ENCODE data around the gene PHLDA3.
A peak's percentile ranks its signal among the peaks of the same experiment; 100 is the strongest.

The PHLDA3 gene

DNA sequence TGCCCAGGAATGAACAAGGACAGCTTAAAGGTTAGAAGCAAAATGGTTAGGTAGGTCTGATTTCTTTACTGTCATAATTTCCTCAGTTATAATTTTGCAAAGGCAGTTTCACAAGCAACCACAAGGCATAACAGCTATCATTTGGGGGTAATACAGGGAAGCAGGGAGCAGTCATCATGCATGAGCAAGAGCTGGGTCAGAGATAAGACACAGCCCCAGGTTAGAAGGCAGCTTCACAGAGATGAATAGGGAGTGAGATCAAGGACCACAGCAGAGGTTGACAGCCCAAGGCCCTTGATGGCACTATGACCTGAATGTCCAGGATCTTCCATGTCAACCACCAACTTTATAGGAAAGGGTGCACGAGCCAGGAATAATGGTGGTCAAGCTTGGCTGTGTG is 46.9 kb upstream of the PHLDA3 start:
- POLR2A ChIA-PET: interaction anchor here (0.9 kb wide), 1 partner anchor 34 kb away, joined by 3 read pairs; no protein-coding TSS in a partner anchor
- Histone ChIP-seq H3K27ac (ENCODE audit: extremely low read depth, low read depth, low read length) (no peak overlapping the region), H3K36me3 (ENCODE audit: control insufficient read depth in 2 of 2, insufficient read depth in 1 of 2, low read length in 2 of 2) (no peaks in the 10 kb centered on the region), H3K9me3 (ENCODE audit: control insufficient read depth, insufficient read depth, low read depth, low read length) (no peaks in the 10 kb centered on the region), H3K4me3 (ENCODE audit: low read depth, low read length) (no peak overlapping the region), H3K4me1 (ENCODE audit: control insufficient read depth, insufficient read depth, low read length) (no peaks in the 10 kb centered on the region)
- no peak for TF ChIP-seq ZFP37 (tag by site-specific recombination; IDR thresholded peaks at IDR 0.05)
- TF ChIP-seq ZNF548 (tag by site-specific recombination; IDR thresholded peaks at IDR 0.05): no peak
- TF ChIP-seq ZBTB7A (tag by site-specific recombination; IDR thresholded peaks at IDR 0.05; ENCODE audit: low read depth): no peak
- TF ChIP-seq ZNF184 (tag by site-specific recombination; IDR thresholded peaks at IDR 0.05): no peak
- CTCF ChIA-PET: interaction anchor here (0.7 to 11.1 kb wide), 9 partner anchors 9 to 80 kb away, joined by 3 to 471 read pairs (median 3); partner anchors contain the start of gene CSRP1

DNA sequence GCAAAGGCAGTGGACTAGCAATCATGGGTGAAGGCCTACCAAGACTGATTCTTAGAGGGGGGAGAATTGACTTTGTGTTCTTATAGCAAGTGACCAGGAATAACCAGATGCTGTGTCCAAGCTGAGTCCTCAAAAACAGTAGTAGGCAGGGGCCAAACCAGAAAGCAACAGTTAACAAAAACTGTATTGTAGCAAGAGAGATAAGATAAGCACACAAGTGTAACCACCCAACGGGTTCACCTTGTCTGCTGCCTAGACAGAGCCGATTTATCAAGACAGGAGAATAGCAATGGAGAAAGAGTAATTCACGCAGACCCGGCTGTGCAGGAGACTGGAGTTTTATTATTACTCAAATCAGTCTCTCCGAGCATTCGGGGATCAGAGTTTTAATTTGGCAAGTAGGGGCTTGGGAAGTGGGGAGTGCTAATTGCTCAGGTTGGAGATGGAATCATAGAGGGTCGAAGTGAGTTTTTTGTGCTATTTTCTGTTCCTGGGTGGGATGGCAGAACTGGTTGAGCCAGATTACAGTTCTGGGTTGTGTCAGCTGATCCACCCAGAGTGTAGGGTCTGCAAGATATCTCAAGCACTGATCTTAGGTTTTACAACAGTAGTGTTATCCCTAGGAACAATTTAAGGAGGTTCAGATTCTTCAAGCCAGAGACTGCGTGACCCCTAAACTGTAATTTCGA is 46.2 kb upstream of the PHLDA3 start:
- Histone ChIP-seq H3K9me3 (ENCODE audit: control insufficient read depth, insufficient read depth, low read depth, low read length) (no peaks in the 10 kb centered on the region), H3K36me3 (ENCODE audit: control insufficient read depth in 2 of 2, insufficient read depth in 1 of 2, low read length in 2 of 2) (no peaks in the 10 kb centered on the region), H3K4me1 (ENCODE audit: control insufficient read depth, insufficient read depth, low read length) (no peaks in the 10 kb centered on the region), H3K27ac (ENCODE audit: extremely low read depth, low read depth, low read length) (no peak overlapping the region), H3K4me3 (ENCODE audit: low read depth, low read length) (no peak overlapping the region)
- CTCF ChIA-PET: interaction anchor here (0.6 to 11.1 kb wide), 11 partner anchors 10 to 79 kb away, joined by 3 to 471 read pairs (median 4); no protein-coding TSS in a partner anchor
- POLR2A ChIA-PET: no interaction called here
- no peak for TF ChIP-seq KLF16 (tag by site-specific recombination; IDR thresholded peaks at IDR 0.05)
- TF ChIP-seq, protein P1, sequence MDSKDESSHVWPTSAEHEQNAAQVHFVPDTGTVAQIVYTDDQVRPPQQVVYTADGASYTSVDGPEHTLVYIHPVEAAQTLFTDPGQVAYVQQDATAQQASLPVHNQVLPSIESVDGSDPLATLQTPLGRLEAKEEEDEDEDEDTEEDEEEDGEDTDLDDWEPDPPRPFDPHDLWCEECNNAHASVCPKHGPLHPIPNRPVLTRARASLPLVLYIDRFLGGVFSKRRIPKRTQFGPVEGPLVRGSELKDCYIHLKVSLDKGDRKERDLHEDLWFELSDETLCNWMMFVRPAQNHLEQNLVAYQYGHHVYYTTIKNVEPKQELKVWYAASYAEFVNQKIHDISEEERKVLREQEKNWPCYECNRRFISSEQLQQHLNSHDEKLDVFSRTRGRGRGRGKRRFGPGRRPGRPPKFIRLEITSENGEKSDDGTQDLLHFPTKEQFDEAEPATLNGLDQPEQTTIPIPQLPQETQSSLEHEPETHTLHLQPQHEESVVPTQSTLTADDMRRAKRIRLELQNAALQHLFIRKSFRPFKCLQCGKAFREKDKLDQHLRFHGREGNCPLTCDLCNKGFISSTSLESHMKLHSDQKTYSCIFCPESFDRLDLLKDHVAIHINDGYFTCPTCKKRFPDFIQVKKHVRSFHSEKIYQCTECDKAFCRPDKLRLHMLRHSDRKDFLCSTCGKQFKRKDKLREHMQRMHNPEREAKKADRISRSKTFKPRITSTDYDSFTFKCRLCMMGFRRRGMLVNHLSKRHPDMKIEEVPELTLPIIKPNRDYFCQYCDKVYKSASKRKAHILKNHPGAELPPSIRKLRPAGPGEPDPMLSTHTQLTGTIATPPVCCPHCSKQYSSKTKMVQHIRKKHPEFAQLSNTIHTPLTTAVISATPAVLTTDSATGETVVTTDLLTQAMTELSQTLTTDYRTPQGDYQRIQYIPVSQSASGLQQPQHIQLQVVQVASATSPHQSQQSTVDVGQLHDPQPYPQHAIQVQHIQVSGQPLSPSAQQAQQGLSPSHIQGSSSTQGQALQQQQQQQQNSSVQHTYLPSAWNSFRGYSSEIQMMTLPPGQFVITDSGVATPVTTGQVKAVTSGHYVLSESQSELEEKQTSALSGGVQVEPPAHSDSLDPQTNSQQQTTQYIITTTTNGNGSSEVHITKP (tag by site-specific recombination; IDR thresholded peaks at IDR 0.05): peak; percentile 52

DNA sequence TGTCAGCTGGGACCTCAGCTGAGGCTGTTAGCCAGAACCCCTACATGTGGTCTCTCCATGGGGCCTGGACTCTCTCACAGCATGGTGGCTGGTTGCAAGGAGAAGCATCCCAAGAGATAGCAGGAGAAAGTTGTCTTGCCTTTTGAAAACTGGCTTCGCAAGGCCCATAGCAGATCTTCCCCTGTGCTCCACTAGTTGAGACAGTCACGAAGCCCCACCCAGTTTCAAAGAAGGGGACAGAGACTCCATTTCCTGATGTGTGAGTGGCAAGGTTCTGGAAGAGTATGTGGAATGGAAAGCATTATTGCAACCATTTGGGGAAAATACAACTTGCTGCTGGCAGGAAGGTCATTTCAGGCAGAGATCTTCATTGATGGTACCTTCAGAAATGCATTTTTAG is 45.5 kb upstream of the PHLDA3 start:
- Histone ChIP-seq H3K27ac (ENCODE audit: extremely low read depth, low read depth, low read length) (no peak overlapping the region), H3K4me3 (ENCODE audit: low read depth, low read length) (no peak overlapping the region), H3K9me3 (ENCODE audit: control insufficient read depth, insufficient read depth, low read depth, low read length) (no peaks in the 10 kb centered on the region), H3K4me1 (ENCODE audit: control insufficient read depth, insufficient read depth, low read length) (no peaks in the 10 kb centered on the region), H3K36me3 (ENCODE audit: control insufficient read depth in 2 of 2, insufficient read depth in 1 of 2, low read length in 2 of 2) (no peaks in the 10 kb centered on the region)
- TF ChIP-seq GLIS1 (tag by site-specific recombination; IDR thresholded peaks at IDR 0.05) (0 out of 2 replicates have a peak, but pooled peaks have one; percentile 17), ZBTB21 (tag by site-specific recombination; IDR thresholded peaks at IDR 0.05) (no peak), ZIC2 (tag by site-specific recombination; IDR thresholded peaks at IDR 0.05) (peak; percentile 47)
- POLR2A ChIA-PET: interaction anchor here (4.3 kb wide), 1 partner anchor 33 kb away, joined by 42 read pairs; no protein-coding TSS in a partner anchor
- CTCF ChIA-PET: interaction anchor here (0.8 to 11.1 kb wide), 10 partner anchors 8 to 195 kb away, joined by 3 to 471 read pairs (median 37); no protein-coding TSS in a partner anchor

DNA sequence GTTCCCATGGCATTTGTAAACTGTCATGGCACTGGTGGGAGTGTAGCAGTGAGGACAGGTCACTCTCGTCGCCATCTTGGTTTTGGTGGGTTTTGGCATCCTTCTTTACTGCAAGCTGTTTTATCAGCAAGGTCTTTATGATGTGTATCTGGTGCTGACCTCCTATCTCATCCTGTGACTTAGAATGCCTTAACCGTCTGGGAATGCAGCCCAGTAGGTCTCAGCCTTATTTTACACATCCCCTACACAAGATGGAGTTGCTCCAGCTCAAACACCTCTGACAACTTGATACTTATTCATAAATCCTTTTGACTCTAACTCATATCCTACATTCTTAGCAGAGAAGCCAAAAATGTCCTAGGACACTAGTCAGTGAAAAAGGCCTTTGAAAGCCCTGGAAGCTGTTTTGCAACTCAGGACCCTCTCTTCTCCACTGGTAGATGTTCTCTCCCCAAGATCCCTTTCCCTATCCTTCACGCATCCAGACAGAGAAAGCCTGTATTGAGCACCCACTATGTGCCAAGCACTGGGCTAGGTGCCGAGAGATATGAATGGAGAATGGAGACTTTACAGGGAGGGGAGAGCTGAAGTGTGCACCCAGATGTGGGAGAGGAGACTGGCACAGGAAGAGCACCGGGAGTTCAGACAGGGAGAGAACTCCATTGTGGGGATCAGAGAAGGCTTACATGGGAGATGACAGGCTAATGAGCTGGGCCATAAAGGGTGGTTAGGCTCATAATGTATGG is 44.7 kb upstream of the PHLDA3 start:
- ChIA-PET POLR2A (interaction anchor here (0.8 to 4.3 kb wide), 4 partner anchors 32 to 51 kb away, joined by 3 to 42 read pairs (median 8); partner anchors contain the start of gene PHLDA3), CTCF (interaction anchor here (0.5 to 11.1 kb wide), 31 partner anchors 9 to 425 kb away, joined by 3 to 471 read pairs (median 7); partner anchors contain the start of gene PHLDA3)

More for the DNA sequence above, 44.7 kb upstream of the PHLDA3 start:
- Histone ChIP-seq H3K9me3 (ENCODE audit: control insufficient read depth, insufficient read depth, low read depth, low read length) (no peaks in the 10 kb centered on the region), H3K27ac (ENCODE audit: extremely low read depth, low read depth, low read length) (no peak overlapping the region), H3K36me3 (ENCODE audit: control insufficient read depth in 2 of 2, insufficient read depth in 1 of 2, low read length in 2 of 2) (no peaks in the 10 kb centered on the region), H3K4me3 (ENCODE audit: low read depth, low read length) (no peak overlapping the region), H3K4me1 (ENCODE audit: control insufficient read depth, insufficient read depth, low read length) (no peaks in the 10 kb centered on the region)
- TF ChIP-seq, protein P2, sequence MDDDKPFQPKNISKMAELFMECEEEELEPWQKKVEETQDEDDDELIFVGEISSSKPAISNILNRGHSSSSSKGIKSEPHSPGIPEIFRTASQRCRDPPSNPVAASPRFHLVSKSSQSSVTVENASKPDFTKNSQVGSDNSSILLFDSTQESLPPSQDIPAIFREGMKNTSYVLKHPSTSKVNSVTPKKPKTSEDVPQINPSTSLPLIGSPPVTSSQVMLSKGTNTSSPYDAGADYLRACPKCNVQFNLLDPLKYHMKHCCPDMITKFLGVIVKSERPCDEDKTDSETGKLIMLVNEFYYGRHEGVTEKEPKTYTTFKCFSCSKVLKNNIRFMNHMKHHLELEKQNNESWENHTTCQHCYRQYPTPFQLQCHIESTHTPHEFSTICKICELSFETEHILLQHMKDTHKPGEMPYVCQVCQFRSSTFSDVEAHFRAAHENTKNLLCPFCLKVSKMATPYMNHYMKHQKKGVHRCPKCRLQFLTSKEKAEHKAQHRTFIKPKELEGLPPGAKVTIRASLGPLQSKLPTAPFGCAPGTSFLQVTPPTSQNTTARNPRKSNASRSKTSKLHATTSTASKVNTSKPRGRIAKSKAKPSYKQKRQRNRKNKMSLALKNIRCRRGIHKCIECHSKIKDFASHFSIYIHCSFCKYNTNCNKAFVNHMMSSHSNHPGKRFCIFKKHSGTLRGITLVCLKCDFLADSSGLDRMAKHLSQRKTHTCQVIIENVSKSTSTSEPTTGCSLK (tag by site-specific recombination; IDR thresholded peaks at IDR 0.05): no peak
- TF ChIP-seq ZNF624 (tag by site-specific recombination; IDR thresholded peaks at IDR 0.05): no peak
- TF ChIP-seq ZNF133 (tag by site-specific recombination; IDR thresholded peaks at IDR 0.05): no peak
- TF ChIP-seq ZNF530 (tag by site-specific recombination; IDR thresholded peaks at IDR 0.05; ENCODE audit: low read depth): no peak
- TF ChIP-seq ZNF76 (tag by site-specific recombination; IDR thresholded peaks at IDR 0.05; ENCODE audit: borderline replicate concordance, low read depth): no peak
- no peak for TF ChIP-seq ZNF223 (tag by site-specific recombination; IDR thresholded peaks at IDR 0.05)
- TF ChIP-seq ZBTB8A (tag by site-specific recombination; IDR thresholded peaks at IDR 0.05): no peak
- TF ChIP-seq ZNF660 (tag by site-specific recombination; IDR thresholded peaks at IDR 0.05): no peak
- no peak for TF ChIP-seq ZNF394 (tag by site-specific recombination; IDR thresholded peaks at IDR 0.05; ENCODE audit: borderline replicate concordance)
- no peak for TF ChIP-seq ZBTB17 (tag by site-specific recombination; IDR thresholded peaks at IDR 0.05)
